GM19043 (cell line): ENCODE data around the gene DPP6.

Source experiments
- ATAC-seq: cut with Tn5 transposase; IDR thresholded peaks from one replicate; pipeline ENCODE4 v1.9.1; 2021; ENCODE audit warnings: low read depth; ENCODE audit not compliant: unreplicated experiment

Gene DPP6

GRCh38 chr7:154217688-154218340 lies 165.6 kb downstream of the DPP6 start:
- ATAC-seq = no peak

DNA sequence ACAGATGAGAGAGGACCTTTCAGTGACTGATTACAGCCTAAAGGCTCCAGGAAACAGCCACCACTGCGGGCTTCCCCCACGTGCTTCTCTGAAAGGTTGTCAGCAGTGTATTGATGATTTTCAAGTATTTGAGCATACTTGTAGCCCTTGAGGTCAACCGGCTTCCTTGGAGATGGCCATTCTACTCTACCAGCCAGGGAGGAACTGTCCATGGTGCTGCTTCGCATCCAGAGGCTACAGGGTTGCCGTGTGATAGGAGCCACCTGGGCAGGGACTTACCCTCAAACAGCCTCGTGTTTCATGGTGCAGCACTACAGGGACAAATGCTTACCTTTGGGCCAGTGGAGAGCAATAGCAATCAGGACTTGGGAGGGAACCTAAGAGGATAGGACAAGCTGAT lies 179.5 kb downstream of the DPP6 start:
- no peak for ATAC-seq

- ATAC-seq = no peak
Measured at GRCh38 chr7:154232700-154233099, 180.5 kb downstream of the DPP6 start.

DNA sequence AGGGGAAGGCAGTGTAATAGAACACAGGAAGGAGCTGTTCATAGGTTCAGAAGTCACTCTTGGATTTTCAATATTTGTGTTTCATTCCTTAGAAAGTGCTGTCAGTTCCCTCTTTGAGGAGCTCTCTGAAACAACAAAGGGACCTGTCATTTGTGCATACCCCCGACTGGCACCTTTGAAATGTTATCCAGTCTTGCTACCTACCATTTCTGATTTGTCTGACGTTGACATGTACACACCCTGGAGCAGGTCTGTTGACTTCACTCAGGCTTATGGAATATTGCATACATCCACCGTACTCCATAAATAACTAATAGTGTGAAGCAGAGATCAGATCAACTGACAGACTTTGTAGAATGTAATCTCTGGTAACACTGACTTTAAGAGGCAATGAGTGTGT lies 189.8 kb downstream of the DPP6 start:
- ATAC-seq = no peak

- no peak for ATAC-seq
Measured at GRCh38 chr7:154242709-154243108, 190.5 kb downstream of the DPP6 start.

- ATAC-seq = no peak
Measured at GRCh38 chr7:154252046-154252445, 199.8 kb downstream of the DPP6 start.

- no peak for ATAC-seq
Measured at GRCh38 chr7:154253810-154254209, 201.6 kb downstream of the DPP6 start.

DNA sequence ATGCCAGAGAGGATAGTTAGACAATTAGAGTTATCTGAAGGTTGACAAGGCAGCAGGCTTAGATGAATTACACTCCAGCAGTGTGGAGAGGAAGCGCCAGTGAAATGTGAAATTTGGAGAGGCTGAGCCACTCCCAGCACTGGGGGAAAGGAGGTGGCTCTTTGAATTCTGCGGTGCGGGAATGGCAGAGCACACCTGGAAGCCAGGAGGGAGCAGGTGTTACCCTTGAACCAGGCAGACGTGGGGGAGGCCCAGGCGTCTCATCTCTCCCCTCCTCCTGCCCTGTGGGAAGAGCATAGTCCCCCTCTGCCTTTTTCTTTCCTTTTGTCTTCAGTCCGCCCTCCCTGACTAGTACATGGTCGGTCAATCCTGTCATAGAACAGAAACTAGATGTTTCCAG lies 203.1 kb downstream of the DPP6 start:
- ATAC-seq = no peak

DNA sequence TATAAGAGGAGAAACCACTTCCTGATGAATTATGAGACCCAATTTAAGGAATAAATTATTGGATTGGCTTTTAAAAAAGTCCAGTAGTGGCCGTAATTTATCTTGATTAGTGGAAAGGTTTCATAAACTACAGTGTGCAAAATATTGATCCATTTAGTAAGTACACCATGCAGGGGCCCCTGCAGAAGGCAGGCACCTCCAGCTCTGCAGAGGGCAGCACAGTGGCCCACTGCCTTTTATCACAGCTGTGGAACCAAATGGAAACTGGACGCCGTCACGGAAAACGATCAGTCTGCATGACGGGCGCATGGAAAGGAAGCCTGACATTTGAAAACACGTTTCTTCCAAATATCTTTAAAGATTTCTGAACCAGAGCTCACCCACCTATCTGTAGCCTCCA lies 204.0 kb downstream of the DPP6 start:
- no peak for ATAC-seq

DNA sequence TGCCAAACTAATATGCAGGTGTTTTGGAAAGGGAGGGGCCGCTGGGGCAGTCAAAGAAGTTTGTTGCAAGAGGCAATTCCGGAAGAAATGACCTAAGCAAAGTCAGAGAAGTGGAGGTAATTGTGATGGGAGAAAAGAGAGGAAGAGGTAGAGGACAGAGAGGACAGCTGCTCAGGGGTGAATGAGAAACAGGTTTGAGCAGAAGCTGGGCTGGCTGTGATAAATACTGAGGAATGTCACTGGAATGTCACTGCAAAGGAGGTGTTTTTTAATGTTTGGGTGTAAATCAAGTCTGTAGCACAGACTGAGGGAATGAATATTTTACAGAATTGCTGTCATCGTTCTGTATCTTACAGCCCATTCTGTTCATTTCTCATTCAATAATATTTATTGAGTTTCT lies 207.2 kb downstream of the DPP6 start:
- ATAC-seq = no peak

GRCh38 chr7:154287356-154287755 lies 235.2 kb downstream of the DPP6 start:
- no peak for ATAC-seq

GRCh38 chr7:154289119-154289518 lies 236.9 kb downstream of the DPP6 start:
- no peak for ATAC-seq

DNA sequence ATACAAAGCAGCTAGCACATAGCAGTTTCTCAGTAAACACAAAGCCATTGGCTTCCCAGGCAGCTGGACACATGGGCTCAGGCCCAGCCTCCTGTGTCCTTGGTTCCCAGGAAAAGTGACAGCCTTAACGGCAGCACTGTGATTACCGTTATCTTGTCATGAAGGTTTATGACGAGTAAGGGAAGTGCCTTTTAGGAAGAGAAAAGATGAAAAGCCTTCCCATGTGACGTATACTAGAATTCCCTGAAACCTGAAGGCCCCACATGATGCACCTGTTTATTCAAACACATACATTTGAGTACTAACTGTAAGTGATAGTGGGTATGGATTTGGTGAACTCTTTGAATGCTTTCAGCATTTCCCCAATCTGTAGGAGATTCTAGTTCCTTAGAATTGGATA lies 244.2 kb downstream of the DPP6 start:
- ATAC-seq = no peak

GRCh38 chr7:154299736-154300135 lies 247.5 kb downstream of the DPP6 start:
- no peak for ATAC-seq

DNA sequence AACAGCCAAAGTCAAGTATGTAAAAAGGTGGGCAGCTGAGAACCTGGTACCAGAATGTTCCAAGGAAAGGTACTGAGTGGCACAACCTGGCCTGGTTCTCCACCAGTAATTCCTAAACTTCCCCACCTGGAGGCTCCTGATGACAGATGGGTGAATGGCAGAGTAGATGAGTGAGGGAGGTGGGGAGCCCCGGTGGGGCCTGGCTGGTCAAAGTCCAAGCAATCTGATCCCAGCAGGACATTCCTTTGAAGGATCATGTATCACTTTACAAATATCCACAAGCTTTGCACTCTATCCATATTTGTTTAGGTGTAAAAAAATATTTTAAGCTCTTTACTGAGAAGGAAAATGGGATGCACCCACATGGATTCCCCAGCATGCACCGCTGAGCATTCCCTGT lies 250.2 kb downstream of the DPP6 start:
- ATAC-seq = no peak

DNA sequence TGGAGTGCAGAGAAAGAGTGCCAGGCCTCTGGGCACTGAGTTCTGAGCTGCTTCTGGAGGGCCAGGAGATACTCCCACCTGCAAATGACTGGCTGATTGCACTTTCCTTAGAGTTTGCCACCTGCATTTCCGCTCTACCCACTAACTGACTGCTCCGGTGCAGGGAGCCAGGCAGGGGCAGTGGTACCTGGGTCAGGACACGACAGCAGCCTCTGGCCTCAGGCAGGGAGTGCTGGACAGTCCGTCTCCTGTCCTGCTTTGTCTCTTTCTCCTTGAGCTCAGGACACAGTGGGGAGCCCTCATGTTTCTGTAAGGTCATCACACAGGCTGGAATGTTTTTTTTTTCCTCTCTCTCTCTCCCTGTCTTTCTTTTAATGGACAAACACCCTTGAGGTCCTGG lies 252.0 kb downstream of the DPP6 start:
- no peak for ATAC-seq

GRCh38 chr7:154304740-154305700 lies 252.8 kb downstream of the DPP6 start:
- ATAC-seq = no peak

DNA sequence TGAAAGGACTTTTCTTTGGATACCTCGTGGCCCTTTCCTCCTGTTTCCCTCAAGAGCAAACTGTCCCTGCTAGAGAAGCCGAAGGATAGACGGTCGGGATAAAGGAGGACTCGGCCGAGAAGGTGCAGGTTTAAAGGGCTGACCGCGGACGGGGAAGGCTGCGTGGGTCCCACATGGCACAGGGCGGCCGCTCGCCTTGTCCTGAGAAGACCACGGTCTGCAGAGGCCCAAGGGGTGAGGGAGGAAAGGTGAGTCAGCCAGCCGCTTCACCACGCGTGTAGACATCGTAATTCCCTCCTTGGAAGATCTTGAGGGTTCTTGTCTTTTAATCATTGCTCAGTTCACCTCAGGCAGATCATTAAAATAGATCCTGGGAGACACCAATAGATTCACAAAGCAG lies 253.8 kb downstream of the DPP6 start:
- no peak for ATAC-seq

GRCh38 chr7:154308928-154309327 lies 256.7 kb downstream of the DPP6 start:
- ATAC-seq = no peak

DNA sequence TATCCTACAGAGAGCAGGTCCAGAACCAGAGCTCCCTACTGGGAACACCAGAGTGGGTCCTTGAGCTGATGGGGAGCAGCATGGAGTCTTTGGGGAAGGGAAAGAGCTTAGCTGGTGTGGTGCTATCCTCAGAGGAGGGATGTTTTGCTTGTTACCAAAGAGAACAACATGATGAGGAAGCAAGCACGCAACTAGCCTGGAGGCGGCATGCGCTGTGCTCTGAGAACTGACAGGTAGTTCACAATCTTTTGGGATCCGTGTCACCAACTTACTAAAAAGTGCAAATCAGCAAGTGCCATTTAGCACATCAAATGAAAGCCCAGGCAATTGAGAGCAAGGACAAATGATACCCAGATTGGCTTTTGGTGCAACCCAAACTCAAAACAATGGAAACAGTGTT lies 257.9 kb downstream of the DPP6 start:
- no peak for ATAC-seq

DNA sequence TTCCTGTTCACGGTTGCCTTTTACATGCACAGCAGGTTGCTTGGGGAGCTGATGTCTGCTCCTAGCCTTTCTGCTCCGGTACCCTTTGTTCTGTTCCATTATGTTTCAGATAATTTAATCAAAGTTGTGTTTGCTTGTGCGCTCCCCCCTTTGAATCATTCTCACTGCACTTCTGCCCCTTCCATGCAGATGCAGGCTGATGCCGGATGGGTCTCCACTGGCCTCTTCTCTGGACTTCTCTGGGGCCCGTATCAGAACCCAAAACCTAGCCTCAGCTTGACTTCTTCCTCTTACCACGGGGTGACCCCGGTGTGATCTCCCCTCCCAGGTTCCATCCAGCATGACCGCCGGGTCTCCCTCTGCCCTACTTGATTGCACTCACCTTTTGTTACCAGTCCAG lies 272.0 kb downstream of the DPP6 start:
- ATAC-seq = no peak

DNA sequence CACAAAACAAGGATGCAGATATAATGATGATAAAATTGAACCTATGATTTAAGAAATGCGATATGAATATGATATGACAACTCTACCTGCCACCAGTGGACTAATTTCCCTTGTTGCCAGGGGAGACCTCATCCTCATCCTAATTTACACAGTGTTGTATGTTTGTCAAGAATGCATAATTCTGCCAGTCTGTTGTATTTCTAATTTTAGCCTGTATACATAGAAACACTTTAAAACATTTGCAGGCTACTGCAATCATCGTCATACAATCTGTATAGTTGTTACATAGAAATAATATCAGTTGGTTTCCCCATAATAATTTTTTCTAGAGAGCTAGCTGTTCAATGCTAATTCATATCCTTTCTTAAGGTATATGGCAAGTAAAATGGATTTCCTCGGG lies 274.2 kb downstream of the DPP6 start:
- no peak for ATAC-seq
